ENCODE measurements around the gene KCNIP4.

The KCNIP4 gene

GRCh38 chr4:21900211-21900610 is 48.4 kb downstream of the KCNIP4 start:
- DNase-seq = no peak

DNA sequence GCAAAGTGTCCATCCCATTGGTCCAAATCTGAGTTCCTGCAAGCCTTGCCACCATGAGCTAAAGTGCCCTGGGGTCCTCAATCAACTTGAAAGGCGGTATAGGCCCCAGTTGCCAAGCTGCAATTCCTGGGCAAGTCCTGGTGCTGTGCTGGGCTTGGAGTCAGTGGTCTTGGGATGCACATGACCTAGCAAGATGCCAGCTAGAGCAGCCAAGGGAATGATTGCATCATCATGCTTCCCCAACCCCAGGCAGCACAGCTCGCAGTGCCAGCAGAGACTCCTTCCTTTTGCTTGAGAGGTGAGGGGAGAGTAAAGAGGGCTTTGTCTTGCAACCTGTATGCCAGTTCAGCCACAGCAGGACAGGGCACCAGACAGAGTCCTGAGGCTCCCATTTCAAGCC is 50.5 kb downstream of the KCNIP4 start:
- no peak for DNase-seq

DNA sequence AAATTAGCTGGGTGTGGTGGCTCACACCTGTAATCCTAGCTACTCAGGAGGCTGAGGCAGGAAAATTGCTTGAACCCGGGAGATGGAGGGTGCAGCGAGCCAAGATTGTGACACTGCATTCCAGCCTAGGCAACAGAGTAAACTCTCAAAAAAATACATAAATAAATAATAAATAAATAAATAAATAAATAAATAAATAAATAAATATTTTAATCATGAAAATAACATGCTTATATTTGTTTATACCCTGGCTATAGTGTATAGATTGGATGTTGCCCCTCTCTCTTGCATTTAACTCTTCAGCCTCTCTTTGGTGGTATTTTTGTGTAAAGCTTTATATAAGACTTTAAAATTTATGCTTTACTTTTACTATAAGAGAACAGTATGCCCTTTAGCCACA is 51.8 kb downstream of the KCNIP4 start:
- no peak for DNase-seq

DNA sequence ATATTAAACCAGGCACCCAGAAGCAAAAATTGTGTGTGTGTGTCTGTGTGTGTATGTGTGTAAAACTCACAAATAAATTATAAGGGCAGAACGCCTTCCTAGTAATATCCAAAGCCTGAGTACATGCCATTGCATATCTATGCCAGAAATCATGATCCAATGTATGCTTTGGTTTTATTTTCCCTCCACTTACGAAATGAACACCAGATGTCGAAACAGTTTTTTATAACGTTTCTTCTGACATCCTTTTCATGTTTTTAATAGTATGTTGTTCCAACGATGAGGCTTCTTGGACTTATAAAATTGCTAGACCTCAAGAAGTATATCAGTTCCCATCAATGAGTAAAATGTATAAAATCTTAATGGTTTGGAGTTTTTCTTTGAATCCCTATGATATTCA is 55.4 kb downstream of the KCNIP4 start:
- no peak for DNase-seq

- DNase-seq = no peak
Observed at GRCh38 chr4:21890231-21890630, 58.3 kb downstream of the KCNIP4 start.

DNA sequence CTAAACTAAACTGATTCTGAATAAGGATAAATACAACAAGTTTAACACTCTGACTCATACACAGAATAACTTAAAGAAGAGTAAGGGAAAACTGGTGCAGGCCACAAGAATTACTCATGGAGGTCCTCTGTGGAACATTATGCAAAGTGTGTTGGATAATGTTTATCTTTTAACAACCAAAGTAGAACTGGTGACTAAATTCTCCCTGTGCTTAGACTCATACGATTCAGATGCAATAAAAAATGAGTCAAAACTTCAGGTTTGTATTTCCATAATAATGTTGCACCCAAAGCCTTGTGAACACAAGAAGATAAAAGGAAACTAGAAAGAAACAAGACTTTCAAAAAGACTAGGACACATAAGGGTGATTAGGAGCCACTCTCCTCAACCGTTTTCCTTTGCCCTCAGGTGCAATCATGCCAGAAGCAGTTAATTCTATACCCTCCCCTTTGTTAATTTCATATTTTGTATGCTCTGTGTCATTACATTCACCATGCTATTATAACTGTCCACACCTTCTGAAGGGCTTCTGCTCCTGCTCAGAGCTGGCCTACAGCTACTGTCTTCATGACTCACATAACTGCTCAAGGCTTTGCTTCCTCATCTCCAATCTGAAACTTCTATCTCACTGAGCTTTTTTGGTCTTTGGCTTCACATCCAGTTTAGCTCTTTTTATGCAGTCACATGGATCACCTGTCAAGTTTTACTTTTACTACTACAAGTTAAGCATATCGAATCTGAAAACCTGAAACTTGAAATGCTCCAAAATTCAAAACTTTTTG is 60.2 kb downstream of the KCNIP4 start:
- DNase-seq = no peak

DNA sequence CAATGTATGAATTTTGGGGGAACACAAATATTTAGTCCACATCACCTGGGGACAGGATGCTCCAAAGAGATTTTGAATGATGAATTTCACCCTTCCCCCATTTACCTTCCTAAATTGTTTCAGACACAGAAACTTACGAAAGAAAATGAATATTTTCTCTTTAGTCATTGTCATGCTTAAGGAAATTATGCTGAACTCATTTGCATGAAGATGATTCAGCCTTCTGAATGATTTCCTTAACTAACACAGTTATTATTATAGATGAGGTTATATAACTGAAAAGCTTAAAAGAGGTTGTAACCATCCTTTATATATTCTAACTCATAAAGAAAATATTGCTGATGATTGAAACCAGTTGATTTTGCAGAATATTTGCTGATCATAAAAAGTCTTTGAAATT is 61.1 kb downstream of the KCNIP4 start:
- DNase-seq = no peak

- no peak for DNase-seq
Observed at GRCh38 chr4:21885770-21886169, 62.8 kb downstream of the KCNIP4 start.

DNA sequence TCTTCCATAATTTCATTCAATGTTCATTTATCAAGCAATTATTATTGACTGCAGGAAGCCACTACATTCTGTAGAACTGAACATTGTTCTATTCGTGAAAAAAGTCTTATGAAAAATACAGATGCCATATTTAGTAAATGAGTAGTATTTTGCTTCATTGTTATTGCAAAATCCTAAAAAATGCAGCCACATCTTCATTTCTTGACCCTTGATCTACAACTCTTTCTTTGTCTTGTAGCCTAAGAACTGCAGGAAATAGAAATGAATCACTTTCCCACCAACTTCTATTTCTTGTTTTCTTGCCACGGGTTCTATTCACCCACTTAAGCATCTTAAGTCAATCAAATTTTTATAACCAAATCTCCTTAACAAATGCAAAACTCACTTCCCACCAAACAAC is 63.3 kb downstream of the KCNIP4 start:
- no peak for DNase-seq

DNA sequence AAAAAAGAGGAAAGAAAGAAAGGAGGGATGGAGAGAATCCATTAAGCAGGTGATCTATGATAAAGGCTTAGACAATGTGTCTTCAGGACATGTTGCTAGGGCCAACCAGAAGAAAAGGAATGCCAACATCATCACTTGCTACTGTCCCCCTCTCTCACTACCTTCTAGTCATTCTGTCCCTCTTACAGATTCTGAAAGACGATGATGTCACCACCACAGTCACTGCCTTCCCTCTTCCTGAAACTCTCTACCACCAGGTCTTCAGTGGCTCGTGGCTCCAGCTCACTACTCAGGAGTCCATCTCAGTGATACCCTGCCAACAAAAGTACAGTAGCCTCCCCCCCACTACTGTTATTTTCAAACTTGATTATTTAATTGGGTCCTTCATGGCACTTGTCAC is 64.0 kb downstream of the KCNIP4 start:
- DNase-seq = no peak

GRCh38 chr4:21882051-21882839 is 66.3 kb downstream of the KCNIP4 start:
- DNase-seq = no peak

DNA sequence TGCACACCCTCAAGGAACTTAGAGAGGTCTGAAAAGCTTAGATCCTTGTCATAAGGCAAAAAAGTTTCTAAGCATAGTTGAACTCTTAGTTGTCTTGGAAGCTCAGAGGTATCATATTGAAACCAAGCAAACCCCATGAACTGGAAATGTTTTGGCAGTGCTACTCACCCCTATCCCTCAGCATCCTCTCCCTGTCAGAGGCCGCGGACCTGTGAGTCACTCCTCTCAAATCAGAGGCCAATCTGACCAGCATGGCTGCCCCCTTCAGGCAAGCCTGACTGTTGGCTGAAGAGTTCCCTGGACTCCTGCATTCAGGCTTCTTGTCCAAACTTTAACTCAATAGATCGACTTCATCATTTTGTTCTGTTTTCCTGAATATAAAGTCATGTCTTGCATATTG is 69.4 kb downstream of the KCNIP4 start:
- no peak for DNase-seq

DNA sequence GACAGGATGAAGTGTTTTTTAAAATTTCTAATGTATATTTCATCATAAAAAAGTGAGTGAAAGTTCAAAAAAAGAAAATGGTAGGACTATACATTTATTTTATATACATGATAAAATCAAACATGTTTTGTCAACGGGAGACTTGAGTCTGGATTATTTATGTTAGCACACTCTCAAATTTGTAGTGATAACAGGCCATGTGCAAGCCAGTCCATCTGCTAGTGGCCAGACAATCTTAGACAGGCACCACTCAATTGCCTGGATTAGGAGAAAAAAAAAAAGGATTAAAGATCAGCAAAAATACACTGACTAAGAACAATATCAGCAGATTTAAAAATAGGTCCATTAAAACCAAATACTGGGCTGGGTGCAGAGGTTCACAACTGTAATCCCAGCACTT is 71.9 kb downstream of the KCNIP4 start:
- no peak for DNase-seq

- no peak for DNase-seq
Observed at GRCh38 chr4:21873145-21873544, 75.4 kb downstream of the KCNIP4 start.

DNA sequence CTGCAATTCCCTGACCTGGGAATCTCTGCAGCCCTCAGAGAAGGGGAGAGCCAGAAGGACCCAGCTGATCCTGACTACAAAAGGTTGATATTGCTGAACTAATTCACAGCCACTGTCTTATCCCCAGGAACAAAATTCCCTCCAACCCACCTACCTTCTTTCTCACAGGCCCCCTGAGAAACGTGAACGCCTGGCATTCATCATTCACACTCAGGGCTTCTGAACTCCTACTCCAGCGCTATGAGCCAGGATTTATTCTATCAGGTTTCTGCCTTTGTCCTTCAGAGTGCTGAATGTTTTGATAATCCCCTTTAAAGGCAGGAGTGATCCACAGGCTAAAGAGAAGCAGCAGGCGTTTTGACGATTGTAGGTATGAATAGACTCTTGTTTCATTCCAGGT is 76.5 kb downstream of the KCNIP4 start:
- no peak for DNase-seq

- DNase-seq = no peak
Observed at GRCh38 chr4:21869978-21870745, 78.4 kb downstream of the KCNIP4 start.

DNA sequence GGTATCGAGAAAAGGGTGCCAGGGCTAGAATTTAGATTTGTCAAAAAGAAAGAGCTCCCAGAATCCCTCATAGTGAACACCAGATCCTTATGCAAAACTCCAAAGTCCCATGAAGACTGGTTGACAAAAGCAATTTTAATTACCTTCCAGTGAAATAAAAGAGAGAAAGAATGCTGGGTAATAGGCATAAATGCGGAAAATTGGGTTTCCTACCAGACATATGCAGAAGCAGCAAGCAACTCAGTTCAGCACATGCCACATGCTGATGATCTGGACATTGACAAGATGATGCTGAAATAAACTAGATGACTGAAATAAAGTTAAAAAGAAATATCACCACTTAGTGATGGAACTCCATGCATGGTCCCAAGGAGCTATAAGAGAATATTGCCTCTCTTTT is 83.9 kb downstream of the KCNIP4 start:
- no peak for DNase-seq

GRCh38 chr4:21862917-21863316 is 85.7 kb downstream of the KCNIP4 start:
- DNase-seq = no peak

- DNase-seq = no peak
Observed at GRCh38 chr4:21858971-21859370, 89.6 kb downstream of the KCNIP4 start.

GRCh38 chr4:21856754-21857153 is 91.8 kb downstream of the KCNIP4 start:
- DNase-seq = no peak

DNA sequence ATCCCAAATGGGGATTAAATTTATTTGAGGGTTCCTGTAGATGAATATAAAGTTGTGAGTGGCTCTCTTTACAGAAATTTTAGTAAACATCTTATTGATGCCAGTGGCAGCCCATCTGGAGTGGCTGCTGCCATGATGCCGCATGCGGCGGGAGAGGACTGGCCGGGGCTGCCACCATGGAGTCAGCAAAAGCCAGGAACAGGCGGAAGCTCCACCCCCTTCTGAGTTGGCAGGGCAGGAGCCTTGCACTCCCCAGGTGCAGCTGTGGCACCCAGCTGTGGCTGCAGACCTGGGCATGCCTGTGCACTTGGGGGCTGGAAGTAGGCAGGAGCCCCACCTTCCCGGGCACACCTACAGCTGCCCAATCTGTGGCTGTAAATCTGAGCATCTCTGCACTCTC is 92.3 kb downstream of the KCNIP4 start:
- DNase-seq = no peak

DNA sequence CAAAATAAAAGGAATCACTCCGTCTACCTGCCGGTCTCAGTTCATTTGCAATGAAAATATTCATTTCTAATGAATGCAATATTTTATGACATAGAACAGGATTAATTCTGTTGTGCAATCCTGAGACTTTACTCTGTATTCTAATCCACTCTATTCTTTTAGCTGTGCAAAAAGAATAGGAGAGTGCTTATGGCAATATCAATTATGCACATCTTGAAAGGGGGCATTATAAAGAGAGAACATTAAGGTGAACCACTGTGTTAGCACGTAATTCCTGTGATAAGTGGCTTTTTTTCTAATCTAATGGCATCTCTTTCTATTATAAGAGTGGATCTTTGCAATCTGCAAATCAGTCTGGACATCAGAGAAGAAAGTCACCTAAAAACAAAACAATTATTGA is 99.5 kb downstream of the KCNIP4 start:
- no peak for DNase-seq

DNA sequence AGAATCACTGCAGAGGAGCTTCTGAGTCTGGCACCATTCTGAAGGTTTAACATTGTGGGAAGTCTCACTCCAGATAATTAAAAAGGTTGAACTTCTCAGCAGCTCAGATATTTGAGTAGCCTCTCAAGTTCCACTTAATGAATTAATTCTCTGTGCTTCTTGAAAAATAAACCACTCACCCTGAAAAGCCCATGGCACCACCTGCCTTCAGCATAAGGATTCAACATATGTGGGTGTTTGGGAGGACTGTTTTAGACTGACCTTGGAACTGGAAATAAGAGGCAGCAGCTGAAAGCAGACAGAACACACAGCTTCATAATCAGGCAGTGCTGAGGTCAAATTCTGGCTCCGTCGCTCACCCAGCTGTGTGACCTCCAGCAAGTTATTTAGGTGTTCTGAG is 100.6 kb downstream of the KCNIP4 start:
- no peak for DNase-seq

GRCh38 chr4:21845663-21846062 is 102.9 kb downstream of the KCNIP4 start:
- no peak for DNase-seq

Measured in NCI-H2029 (cell line).